Dermis blood vessel endothelial cell (primary cell): ENCODE results near the gene RAB5A. TPM values are rescaled to one million over a fixed set of nuclear protein-coding genes. Genes with fewer than 3 reads are reported as not detected.
"Not testable (repeated sequence)": the region's sequence is repeated elsewhere in the genome, so short reads cannot be mapped to it uniquely, and the experiment has no call there.

Source experiments
- DNase-seq: peaks from one replicate; pipeline ENCODE4 v3.0.0; 2010
- total RNA-seq: library from RNA; depleted of rRNA; stranded (reverse); fragments of >200 nt; gene quantifications from 2 replicates; pipeline ENCODE4 v1.2.3, GENCODE V29; 2014

The RAB5A gene
- total RNA-seq = 92.1 and 110 TPM in 2 replicates

DNA sequence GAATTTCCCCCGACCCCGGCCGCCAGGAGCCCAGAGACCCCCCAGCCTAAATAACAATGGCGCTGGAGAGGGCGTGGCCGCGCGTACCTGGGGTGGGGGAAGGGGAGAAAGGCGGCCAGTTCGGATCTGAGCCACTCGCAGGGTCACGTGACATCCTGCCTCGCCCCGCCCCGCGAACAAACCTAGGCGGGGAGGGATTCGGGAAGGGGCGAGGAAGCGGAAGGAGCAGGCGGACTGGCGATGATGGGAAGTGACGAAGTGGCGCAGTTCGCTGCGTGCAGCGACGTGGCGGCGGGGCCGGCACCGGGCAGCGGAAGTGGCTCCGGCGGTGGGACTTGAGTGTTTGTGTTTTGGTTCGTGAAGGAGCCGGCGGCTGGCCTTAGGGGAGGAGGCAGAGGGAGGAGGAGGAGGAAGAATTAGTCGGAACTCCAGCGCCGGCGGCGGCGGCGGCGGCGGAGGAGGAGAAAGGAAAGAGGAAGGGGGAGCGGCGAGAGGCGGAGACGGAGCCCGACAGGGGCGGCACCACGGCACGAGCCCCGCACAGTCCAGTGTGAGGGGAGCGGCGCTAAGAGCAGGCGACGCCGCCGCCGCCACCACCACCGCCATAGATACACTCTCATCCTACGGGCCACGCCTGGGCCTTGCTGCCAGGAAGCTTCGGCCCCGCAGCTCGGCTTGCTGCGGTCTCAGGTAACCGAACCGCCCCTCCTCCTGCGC is at the start of gene RAB5A:
Gene RAB5A (plus strand): TSS at position 266 of the 717 bp plus-strand sequence. CDS start 3,802 bp downstream, outside the sequence.
- peak; percentile 99 for DNase-seq

GRCh38 chr3:19898721-19899120 is 48.2 kb upstream of the RAB5A start:
- no peak for DNase-seq

DNA sequence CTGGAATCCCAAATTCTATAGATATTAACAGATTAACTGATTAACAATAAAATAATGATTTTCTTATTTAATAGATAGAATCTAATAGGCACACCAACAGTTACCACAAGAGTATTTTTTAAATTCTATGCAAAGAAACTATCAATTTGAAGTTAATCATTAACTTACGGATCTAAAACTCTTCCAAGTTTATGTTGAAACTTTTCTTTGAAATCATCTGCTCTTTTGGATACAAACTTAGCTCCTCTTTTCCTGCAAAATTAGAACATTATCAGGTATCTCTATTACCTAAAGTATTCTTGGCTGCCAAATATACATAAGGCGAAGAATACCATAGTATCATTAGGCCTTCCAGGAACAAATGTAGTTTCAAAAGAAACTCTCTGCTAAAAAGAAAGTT is 47.6 kb upstream of the RAB5A start:
- no peak for DNase-seq

GRCh38 chr3:19899833-19900232 is 47.1 kb upstream of the RAB5A start:
- DNase-seq = not testable (repeated sequence)

DNA sequence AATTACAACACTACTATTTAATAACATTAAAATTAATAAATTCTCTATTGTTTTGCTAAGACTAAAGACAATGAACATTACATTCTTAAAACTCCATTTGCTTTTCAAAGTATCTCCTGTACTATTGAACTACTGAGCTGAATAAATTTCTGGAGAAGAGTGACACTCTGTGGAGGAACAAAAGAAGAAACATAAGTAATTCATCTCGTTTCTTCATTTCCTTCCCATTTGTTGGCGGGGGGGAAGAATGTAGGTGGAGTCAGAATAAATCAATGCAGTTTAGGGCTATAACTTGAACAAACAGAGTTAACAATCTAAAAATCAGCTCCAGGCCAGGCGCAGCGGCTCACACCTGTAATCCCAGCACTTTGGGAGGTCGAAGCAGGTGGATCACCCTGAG is 45.6 kb upstream of the RAB5A start:
- peak; percentile 30 for DNase-seq

DNA sequence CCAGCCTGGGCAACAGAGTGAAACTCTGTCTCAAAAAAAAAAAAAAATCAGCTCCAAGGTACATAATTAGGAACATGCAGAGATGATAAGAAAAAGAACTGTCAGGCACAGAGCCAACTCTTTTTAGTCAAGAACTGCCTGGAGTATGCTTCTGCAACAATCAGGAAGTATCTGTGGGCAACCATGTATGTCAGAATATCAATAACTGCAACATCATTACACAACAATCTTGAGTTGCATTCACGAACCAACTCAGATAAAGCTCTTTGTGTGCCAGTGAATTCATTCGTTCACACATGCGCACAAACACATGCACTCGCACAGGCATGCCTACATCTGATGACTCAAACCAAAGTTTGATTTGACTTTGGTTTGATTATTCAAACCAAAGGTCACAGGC is 45.0 kb upstream of the RAB5A start:
- no peak for DNase-seq

DNA sequence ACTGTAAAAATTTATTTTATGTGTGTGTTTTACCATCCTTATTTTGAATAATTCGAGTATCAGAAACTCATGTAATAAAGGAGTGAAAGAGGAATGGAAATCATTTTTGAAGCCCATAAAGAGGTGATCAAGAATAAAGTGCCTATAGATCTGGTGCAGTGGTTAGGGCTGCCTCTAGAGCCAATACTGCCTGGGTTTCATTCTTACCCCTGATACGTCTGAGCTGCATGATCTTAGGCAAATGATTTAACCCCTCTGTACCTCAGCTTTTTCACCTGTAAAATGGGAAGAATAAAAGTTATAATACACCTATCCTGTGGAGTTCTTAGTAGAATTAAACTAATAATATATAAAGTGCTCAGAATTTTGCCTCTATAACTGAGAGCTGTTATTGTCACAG is 43.2 kb upstream of the RAB5A start:
- no peak for DNase-seq

DNA sequence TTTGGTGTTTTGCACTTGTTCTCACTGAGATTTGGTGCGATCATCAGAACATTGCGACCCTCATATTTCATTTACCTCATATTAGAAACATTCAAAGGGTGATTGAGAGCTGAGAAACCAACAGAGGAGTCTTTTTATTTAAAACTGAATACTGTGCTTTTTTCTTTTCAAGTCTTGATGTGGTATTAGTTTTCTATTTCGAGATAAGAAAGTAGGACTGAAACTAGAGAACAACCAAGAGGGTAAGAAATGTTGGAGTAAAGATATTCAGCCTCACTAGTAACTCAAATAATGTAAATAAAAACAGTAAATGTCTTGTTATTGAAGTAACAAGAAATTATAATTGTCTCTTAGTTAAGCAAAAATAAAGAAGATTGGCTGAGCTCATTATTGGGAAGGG is 39.4 kb upstream of the RAB5A start:
- no peak for DNase-seq

DNA sequence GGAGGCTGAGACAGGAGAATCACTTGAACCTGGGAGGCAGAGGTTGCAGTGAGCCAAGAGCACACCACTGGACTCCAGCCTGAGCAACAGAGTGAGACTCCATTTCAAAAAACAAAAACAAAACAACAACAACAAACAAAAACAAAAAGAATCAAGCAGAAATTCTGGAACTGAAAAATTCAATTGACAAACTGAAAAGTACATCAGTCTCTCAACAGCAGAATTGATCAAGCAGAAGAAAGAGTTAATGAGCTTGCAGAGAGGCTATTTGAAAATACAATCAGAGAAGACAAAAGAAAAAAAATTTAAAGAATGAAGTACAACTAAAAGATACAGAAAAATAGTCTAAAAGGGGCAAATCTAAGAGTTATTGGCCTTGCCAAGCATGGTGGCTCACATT is 35.4 kb upstream of the RAB5A start:
- DNase-seq = no peak

DNA sequence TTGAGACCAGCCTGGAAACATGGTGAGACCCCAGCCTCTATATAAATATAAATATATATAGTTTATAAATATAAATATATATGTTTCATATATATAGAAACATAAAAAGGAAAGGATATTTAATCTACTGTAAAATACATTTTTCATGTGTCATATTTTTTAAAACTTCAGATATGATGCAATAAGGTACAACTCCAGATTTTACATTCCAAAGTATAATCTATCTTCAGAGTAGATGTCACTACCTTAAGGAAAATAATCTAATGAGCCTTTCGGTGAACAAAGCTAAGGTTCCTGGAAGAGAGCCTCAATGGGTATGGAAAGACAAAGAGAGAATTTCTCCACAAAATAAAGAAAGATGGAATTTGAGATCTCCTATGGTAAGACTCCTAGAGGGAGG is 29.7 kb upstream of the RAB5A start:
- DNase-seq = no peak

GRCh38 chr3:19920401-19921080 is 26.4 kb upstream of the RAB5A start:
- no peak for DNase-seq

GRCh38 chr3:19931180-19931692 is 15.7 kb upstream of the RAB5A start:
- DNase-seq = no peak

DNA sequence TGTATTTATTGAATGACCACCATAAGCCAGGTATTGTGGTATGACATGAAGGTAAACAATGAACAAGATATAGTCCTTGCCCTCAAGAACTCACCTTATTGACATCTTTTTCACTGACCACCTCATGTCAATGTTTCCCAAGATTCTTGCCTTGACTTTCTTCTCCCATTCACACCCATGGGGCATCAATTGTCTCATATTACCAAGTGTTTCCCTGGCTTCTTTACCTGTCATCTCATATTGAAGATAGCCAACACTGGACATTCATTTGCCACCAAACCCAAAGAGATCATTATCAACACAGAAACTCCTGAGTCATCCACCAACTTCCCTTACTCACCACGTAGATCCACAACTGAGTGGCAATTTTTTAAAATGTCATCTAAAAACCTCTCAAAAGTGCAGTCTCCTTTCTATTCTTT is 15.1 kb upstream of the RAB5A start:
- no peak for DNase-seq

GRCh38 chr3:19932422-19932821 is 14.5 kb upstream of the RAB5A start:
- no peak for DNase-seq

GRCh38 chr3:19934098-19934566 is 12.8 kb upstream of the RAB5A start, which contains the start of gene EFHB:
Gene EFHB (minus strand): TSS chr3:19934217. CDS start chr3:19934018, 199 bp downstream.
- DNase-seq = peak; percentile 11

- DNase-seq = no peak
Measured at GRCh38 chr3:19937459-19938294, 9.2 kb upstream of the RAB5A start.

- DNase-seq = no peak
Measured at GRCh38 chr3:19938295-19938627, 8.6 kb upstream of the RAB5A start.

GRCh38 chr3:19940643-19941042 is 6.3 kb upstream of the RAB5A start:
- no peak for DNase-seq

DNA sequence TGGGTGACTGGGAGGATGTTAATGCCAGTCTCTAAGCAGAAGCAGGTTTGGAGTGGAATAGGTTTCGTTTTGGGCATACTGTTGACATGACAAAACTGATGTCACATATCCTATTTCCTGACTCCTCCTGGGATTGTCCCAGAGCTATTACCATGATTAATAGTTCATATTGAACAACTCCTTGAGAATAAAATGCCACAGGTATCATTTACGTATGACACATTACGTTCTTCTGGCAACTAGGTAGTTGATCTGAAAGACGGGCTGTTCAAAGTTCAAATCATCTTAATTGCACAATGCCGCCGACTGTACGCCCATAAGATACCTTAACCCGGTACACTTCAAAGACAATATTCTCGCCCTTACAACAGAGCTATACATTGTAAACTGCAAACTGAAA is 1.4 kb upstream of the RAB5A start:
- DNase-seq = no peak

GRCh38 chr3:19945969-19946831 is 697 bp upstream of the RAB5A start:
- DNase-seq = peak; percentile 4

- DNase-seq = peak; percentile 56
Measured at GRCh38 chr3:19947549-19948225, 790 bp downstream of the RAB5A start.

DNA sequence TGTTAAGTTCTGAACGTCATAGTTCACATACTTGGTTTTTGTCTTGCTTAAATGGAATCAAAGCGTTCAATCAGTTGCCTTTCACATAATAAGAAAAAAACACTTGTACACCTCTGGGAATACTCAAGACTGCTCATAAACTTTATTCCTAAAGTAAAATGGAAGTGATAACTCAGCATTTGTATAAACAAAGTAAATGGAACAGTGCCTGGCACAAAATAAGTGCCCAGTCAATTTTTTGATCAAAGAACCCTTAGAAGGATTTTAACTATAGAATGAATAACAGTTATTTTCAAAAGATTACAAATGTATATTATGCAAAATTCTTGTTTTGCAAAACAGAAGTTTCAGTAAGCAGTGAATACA is 1.3 kb downstream of the RAB5A start:
- no peak for DNase-seq
